Measurements from ENCODE around the gene TMEM59L.

- TF ChIP-seq CTCF (IDR thresholded peaks at IDR 0.05) (no peak), POLR2A (IDR thresholded peaks at IDR 0.05) (peak; percentile 11)
Observed at GRCh38 chr19:18571564-18572344, 40.9 kb upstream of the TMEM59L start, which contains the start of gene UBA52.
